PC-3 (cell line): Measurements from ENCODE around the gene CCDC80.

Experiments used
- CTCF ChIP-seq: fragments of 300-600 bp; sonication (generic); conservative IDR thresholded peaks from 2 replicates; pipeline ENCODE4 v1.5.1; 2017; ENCODE audit warnings: antibody characterized with exemption, low read depth, mild to moderate bottlenecking, low read length
- EZH2 ChIP-seq: fragments of 300-600 bp; sonication (generic); IDR thresholded peaks from one replicate; pipeline ENCODE4 v1.6.1; 2017; ENCODE audit warnings: antibody characterized with exemption, mild to moderate bottlenecking, low read length; ENCODE audit not compliant: unreplicated experiment

- no peak for TF ChIP-seq CTCF
- no peak for TF ChIP-seq EZH2
Measured at GRCh38 chr3:112646623-112647022, 5.7 kb upstream of the CCDC80 start.
